Measurements from ENCODE around the gene UBAC2. TPM values are rescaled to one million over a fixed set of nuclear protein-coding genes. Genes with fewer than 3 reads are reported as not detected.

Gene UBAC2, protein sequence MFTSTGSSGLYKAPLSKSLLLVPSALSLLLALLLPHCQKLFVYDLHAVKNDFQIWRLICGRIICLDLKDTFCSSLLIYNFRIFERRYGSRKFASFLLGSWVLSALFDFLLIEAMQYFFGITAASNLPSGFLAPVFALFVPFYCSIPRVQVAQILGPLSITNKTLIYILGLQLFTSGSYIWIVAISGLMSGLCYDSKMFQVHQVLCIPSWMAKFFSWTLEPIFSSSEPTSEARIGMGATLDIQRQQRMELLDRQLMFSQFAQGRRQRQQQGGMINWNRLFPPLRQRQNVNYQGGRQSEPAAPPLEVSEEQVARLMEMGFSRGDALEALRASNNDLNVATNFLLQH
- total RNA-seq, result 36.2 TPM

DNA sequence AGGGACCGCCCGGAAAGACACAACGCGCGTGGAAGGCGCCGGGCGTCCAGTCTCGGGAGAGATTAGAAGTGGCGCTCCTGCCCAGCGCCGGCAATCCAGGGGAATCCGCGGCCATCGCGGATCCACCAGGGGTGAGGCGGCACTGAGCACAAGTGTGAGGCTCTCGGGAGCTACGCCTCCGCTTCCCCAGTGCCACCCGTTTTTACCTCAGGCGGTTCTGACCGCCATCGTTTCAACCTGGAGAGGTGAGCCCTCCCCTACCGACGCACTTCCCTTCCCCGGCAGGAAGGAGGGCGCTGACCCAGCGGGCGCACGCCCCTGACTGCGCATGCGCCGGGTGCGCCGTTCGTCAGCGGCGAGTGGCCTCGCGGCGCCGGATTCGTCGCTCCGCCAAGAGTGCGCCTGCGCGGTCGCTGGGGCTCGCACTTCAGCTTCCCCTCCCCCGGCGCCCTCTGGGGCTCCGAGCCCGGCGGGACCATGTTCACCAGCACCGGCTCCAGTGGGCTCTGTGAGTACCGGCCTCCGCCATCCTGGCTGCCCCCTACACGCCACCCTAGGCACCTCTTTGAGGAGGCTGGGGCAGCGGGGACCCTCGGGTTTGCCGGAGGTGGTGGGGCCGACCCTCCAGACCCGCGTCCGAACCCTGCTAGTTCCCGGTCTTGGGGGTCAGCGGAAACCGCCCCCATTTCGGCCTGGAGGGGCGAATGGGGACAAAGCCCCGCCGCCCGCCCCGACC, at the start of gene UBAC2:
TSS of gene UBAC2 (plus strand) at position 423 of the 736 bp plus-strand sequence. CDS start at position 478, 55 bp downstream.
- peak; percentile 89 for DNase-seq

DNA sequence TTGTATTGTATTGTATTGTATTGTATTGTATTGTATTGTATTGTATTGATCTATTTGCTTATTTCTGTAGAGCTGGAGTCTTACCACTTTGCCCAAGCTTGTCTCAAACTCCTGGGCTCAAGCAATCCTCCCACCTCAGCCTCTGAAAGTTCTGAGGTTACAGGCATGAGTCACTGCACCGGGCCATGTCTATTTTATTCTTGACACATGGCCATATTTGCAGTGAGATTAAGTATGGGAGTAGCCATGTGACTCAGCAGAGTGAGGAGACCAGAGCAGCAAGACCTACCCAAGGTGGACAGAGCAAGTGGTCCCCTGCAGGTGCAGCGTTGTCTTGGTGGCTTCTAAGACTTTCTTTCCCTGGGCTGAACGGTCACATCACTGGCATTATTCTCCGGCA, 49.1 kb upstream of the UBAC2 start:
- DNase-seq, result no peak

DNA sequence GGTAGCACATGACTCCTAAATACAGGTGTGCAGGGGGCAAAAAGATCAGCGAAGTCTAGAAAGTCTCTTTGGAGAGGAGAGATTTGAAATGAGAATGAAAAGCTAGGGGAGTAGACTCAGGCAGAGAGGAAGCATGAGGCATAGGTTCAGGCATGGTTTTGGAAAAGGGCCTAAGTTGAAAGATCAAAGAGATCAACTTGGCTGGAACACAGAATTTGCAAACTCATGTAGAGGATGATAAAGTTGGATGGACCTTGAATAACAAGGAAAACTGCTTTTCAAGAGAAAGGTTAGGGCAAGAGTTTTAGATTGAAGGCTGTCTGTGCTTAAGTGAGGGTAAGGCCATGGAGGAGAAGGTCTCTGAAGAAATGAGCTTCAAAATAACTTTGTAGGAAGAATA, 47.4 kb upstream of the UBAC2 start:
- DNase-seq, result no peak

DNA sequence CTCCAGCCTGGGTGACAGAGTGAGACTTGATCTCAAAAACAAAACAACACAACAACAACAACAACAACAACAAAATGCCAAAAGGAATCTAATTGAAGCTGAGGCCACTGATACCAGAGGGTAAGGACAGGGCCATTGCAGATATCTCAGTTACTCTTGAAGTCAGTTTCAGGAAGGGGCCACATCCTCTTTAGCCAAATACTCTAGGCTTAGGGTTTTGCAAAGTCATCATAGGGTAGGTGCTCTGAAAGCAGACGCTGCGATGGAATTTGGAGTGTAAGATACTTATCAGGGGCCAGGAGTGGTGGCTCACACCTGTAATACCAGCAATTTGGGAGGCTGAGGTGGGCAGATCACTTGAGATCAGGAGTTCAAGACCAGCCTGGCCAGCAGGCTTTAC, 46.6 kb upstream of the UBAC2 start:
- no peak for DNase-seq

DNA sequence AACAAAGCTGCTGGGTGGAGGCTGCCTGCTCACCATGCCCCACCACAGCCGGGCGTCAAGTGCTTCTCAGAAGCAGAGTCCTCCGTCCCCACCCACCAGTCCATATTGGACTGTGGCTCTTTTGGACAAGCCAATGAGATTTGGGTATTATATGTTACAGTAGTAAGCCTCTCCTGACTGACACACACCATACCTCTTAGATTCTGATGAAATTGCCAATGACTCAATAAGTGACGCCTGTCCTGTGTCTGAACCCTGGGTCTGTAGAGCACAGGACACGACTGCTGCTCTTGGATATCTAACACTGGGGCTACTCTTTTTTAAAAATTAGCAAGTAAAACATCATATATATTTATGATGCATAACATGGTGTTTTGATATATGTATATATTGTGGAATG, 44.8 kb upstream of the UBAC2 start:
- DNase-seq, result no peak

DNA sequence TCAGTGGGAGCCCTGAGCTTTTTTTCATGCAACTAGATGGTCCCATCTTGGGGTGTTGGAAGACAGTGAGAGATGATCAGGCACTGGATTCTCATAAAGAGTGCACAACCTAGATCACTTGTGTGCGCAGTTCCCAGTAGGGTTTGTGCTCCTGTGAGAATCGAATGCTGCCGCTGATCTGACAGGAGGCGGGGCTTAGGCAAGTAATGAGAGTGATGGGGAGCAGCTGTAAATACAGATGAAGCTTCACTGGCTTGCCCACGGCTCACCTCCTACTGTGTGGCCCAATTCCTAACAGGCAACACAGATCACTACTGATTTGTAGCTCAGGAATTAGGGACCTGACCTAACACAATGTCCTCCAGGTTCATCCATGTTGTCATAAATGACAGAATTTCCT, 43.6 kb upstream of the UBAC2 start:
- DNase-seq, result no peak

DNA sequence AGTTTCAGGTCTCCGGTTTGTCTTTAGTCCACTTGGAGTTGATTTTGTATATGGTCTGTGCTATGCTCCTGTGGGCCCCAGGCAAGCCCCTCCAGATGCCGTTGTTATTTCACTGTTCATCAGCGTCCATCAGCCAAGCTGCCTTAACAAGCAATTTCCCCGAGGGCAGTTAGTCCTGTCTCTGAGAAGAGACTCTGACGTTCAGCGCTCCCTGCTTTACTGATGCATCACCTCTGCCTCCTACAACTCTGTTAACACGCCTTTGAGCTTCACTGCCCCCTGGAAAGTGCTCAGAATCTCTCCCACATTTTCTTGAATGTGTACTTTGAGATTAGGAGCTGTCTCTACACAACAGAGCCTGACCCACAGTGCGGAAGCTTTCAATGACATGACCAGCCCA, 41.8 kb upstream of the UBAC2 start:
- DNase-seq, result no peak

DNA sequence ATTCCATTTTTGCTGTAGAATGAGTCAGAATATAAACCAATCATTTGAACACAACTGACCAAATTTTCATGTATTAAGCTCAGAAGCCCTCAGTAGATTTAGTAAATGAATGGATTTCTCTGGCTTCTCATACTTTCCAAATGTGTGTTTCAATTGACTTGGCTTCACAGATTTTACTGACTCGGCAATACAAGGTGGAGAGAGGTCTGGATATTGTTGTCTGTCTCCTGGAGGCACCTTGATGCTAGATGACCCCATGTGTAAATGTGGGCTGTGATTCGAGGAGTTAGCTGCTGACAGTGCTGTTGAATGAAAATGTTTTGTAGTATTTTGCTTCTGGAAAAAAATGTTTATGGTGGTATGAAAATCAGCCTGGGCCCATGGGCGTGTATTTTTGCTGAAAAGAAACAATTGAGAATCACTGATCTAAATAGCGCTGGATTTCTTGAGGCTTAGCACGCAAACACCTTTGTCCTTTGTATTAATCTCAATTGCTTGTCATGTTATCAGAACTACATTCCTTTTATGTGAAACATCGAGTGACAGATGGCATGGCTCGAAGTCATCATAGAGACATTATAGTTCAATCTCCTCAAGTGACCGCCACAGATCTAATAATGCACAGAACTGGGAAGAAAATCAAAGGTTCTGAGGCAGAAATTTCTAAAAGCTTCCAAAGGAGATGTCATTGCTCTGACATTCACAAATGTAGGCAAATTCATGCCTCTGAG, 41.2 kb upstream of the UBAC2 start:
- DNase-seq, result no peak

DNA sequence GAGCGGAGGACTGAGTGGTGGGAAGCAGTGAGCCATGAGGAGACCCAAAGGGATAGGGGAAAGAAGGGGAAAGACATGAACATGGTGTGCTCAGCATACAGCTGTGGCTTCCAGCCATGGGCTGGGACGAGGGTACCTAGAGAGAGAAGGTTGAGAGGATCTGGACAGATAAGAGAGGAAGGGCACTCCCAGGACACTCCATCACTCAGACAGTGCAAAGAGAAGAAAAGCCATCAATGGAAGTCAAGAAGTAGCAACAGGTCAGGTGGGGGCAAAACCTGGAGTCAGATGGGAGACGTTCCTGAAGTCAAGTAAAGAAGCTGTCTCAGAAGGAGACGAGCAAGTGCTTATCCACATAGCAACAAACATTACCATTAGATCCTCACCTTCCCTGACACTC, 40.2 kb upstream of the UBAC2 start:
- DNase-seq, result no peak

DNA sequence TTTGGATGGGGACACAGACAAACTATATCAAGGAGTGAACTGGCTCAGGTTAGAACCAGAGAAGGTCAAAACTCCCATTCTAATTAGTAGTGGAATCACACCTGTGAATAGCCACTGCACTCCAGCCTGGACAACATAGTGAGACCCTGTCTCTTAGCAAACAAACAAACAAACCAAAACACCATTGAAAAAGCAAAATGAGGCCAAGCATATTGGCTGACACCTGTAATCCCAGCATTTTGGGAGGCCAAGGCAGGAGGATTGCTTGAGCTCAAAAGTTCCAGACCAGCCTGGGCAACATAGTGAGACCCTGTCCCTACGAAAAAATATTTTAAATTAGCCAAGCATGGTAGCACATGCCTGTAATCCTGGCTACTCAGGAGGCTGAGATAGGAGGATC, 39.1 kb upstream of the UBAC2 start:
- DNase-seq, result no peak

DNA sequence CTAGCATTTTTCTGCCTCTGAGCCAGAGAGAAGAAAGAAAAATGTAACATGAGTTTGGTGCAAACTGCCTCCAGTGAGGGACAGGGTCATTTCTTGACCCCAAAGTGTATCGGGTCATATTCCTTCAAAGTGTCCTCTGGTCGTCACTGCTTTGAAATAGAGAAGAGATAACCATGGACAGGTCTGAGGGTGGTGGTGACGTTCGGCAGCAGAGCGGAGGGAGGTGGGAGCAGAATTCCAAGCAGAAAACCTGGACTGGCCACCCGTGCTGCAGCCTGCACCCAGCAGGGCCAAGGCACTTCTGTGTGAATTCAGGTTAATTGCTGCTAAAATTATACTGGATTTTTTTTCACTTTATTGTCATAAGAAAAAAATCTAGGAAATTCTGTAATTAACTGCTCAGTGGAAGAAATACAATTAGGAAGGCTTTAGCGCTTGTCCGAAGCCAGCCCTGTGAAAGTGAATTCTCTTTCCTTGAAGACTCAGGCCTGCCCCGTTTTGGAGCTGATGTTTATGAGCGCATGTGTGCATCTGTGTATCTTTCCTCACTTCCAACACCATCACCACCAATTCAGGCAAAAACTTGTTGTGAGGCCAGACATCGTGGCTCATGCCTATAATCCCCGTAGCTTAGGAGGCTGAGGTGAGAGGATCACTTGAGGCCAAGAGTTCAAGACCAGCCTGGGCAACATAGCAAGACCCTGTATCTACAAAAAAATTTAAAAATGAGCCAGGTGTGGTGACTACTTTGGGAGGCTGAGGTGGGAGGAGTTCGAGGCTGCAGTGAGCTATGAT, 37.9 kb upstream of the UBAC2 start:
- no peak for DNase-seq

DNA sequence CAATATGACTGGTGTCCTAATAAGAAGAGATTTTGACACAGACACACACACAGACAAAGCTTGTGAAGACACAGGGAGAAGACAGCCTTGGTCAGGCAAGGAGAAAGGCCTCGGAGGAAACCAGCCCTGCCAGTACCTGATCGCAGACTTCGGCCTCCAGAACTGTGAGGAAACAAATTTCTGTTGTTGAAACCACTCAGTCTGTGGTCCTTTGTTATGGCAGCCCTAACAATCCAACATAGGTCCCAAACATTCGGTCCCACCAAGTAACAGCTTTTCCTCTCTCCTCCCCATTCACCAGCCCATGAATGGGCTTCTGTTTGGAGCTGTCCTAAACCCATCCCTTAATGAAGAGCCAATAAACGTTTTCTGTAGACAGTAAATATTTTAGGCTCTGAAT, 36.4 kb upstream of the UBAC2 start:
- no peak for DNase-seq

DNA sequence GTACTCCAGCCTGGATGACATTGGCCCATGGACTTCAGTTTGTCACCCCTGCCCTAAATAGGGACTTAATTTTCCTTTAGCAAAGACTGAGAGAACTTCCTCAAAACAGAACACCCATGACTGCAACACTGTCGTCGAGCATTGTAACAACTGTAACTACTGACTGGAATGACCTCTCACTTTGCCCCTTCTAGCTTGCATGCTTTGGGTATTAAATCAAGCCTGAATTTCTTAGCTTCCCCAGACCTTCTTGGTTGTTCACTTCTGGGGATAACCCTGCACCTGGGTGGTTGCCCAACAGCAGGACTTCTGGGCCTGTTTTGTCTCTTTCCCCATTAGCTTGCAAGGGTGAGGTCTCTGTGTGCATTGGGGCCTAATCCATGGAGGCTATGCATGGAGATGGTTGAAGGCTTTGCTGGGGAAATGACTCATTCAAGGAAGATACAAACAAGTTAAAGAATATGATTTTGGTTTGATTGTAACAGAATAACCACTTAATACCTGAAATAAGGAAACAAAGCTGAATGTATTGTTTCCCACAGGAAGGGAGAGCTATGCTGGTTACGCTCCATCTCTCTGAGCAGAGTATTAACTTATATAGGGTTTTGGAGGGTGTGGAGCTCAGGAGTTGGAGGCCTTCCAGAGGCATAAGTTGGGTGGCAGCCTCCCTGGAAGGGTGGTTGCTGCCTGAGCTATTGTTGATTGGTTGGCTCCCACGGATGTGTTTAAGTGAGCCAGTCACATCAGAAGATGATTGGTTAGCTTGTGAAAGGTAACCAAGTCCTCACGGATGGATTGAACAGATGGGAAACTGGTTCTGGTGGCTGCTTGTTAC, 34.7 kb upstream of the UBAC2 start:
- DNase-seq, result no peak

DNA sequence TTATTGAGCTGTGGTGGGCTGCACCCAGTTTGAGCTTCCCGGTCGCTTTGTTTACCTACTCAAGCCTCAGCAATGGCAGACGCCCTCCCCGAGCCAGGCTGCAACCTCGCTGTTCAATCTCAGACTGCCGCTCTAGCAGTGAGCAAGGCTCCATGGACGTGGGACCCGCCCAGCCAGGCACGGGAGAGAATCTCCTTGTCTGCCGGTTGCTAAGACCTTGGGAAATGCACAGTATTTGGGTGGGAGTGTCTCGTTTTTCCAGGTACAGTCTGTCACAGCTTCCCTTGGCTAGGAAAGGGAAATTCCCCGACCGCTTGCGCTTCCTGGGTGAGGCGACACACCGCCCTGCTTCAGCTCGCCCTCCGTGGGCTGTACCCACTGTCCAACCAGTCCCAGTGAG, 27.7 kb upstream of the UBAC2 start:
- no peak for DNase-seq

DNA sequence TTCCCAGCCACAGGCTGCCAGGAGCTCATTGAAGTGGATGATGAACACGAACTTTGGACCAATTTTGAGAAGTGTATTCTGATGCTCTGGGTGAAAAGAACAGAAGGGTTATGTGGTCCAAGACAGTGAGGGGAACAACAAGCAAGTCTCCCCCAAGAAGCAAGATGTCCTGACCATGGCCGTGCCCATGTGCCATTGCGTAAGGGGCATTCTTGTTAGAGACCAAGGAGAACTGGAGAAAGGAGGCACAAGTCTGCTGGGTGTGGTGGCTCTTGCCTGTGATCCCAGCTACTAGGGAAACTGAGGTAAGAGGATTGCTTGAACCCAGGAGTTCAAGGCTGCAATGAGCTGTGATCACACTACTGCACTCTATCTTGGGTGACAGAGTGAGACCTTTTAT, 27.0 kb upstream of the UBAC2 start:
- no peak for DNase-seq

DNA sequence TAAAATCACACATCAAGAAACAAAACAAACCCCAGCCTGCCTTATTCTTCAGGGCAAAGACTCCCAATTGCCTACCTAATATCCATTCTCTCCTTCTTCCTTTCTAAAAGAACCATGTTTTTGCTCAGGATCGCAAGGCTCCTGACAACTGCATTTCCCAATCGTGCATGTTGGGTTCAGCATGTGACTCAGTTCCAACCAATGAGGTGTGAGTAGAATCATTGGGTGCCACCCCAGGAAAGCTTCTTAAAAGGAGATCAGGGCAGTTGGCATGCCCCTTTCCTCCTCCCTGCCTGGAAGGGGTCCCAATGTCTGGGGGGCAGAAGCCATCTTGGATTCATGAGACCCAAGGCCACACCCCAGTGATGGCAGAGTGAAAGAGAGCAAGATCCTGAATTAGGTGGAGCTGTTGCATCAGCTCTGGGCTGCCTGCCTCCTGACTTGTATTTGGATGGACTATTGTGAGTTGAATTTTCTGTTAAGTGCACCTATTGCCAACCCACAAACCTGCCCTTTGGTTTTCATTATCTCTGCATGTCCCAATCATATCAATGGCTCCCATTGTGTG, 26.0 kb upstream of the UBAC2 start:
- DNase-seq, result no peak

DNA sequence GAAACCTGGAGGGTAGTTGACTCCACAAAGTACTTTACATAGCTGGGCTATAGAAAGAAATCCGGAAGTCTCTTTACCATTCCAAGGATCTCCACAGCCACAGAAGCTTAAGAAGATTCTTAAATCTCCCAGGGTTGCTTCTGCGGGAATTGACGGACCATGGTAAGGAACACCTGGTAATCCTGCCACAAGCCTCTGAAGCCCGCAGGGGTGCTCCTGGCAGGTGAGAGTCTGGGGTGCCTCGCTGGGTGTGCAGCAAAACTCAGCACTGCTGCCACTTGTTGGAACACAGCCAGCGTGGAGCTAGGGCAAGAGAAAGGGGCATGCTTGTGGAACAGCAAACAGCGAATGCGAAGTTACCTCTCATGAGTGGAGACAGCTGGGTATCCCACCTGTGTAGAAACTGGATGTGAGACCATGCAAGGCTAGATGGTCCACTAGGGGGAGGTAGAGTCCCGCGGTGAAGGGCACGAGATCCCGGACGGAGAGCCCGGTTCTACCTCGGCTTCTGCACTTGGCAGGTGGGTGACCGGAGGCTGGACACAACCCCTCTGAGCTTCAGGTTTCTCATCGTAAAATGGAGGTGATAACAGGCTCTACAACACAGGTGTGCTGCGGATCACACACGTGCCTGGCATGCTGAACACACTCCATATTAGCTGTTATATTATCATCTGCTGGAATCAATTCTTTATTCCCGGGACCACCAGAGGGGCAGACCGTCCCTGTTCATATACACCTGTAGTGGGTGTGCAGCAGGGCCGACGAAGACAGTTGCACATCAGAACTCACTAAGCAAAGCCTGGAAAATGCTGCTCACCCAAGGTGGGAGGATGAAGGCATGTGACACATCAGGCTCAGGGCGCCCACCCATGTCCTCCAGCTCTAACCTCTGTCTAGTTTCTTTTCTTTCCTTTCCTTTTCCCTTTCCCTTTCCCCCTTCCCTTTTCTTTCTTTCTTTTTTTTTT, 24.1 kb upstream of the UBAC2 start:
- DNase-seq, result peak; percentile 16

DNA sequence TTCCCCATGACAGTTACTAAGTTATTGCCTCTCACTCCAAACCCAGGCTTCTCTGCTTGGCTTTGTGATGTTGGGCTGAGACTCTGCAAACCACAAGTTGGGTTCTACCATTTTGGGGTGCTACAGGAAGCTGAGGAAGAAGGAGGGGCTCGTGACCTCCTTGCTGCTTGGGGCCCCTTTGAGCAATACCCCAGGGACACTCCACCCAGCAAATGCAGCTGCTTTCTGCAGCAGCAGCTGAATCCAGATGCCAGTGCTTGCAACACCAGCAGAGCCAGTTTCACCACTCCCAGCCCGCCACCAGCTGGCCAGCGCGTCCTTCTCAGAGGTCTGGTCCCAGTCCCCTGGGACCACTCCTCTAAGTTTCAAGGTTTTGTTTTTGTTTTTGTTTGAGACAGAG, 22.0 kb upstream of the UBAC2 start:
- DNase-seq, result no peak

DNA sequence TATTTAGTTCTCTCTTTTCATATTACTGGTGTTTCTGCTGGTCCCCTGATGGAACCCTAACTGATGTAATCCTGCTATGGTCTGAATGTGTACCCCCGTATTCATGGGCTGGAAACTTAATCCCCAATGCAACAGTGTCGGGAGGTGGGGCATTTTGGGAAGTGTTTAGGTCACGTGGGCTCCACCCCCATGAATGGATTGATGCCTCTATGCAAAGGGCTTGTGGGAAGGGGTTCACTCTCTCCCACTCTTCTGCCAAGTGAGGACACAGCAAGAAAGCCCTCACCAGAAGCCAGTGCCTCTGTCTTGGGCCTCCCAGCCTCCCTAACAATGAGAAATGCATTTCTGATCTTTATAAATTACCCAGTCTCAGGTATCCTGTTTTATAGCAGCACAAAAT, 21.2 kb upstream of the UBAC2 start:
- DNase-seq, result no peak

DNA sequence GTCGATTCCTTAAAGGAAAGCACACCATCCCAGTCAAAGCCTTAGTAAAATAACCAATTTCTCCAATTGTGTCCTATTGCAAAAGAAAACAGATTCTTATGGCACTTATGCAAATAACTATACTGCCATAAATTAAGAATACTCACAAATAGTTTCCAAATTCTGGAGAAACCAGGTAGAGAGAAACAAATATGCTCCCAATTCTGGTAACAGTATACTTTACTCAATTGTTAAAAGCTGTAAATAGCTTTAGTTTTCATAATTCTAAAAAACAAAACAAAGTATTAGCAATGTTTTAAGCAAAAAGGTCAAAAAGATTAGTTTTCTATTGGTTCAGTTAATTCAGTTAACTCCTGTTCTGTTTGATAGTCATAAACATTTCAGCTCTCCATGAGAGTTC, 18.2 kb upstream of the UBAC2 start:
- no peak for DNase-seq

Measured in occipital lobe (tissue), 2 donors.